MCF 10A (cell line): ENCODE data around the gene GMIP. TPM values are rescaled to one million over a fixed set of nuclear protein-coding genes. Genes with fewer than 3 reads are reported as not detected.
"Not testable (repeated sequence)": the region's sequence is repeated elsewhere in the genome, so short reads cannot be mapped to it uniquely, and the experiment has no call there.

Experiments
- Bru-seq: library from RNA; stranded (reverse); fragments of 400-500 nt; gene quantifications from one replicate; lab custom pipeline; 2021; lab: Mats Ljungman, UMichigan
- BruChase-seq, 2 experiments: library from RNA; stranded (reverse); fragments of 400-500 nt; gene quantifications; one replicate each; lab custom pipeline; 2021; lab: Mats Ljungman, UMichigan
- BruUV-seq: library from RNA; stranded (reverse); fragments of 400-500 nt; replicated peaks from 2 replicates; lab custom pipeline; 2021; lab: Mats Ljungman, UMichigan
- CTCF ChIA-PET: fragments of 300-600 bp; sonication (Branson Sonifier 250); formaldehyde crosslinking; extraction: SDS; loops from one replicate; lab custom pipeline; 2021; ENCODE audit warnings: antibody characterized with exemption, inconsistent platforms; lab: Yijun Ruan, JAX
- POLR2A ChIA-PET: fragments of 300-600, 350-650 bp; sonication (Branson Sonifier 250); formaldehyde crosslinking; extraction: SDS; loops from one replicate; lab custom pipeline; 2020; ENCODE audit warnings: antibody characterized with exemption, inconsistent platforms; lab: Yijun Ruan, JAX
- DNase-seq: peaks from one replicate; pipeline ENCODE4 v3.0.0-alpha.2; 2018; ENCODE audit not compliant: unreplicated experiment
- H3K27ac Mint-ChIP-seq: one replicate; pipeline ENCODE4 v1.8.0; 2022; ENCODE audit warnings: mild to moderate bottlenecking, low read depth, mixed read lengths; ENCODE audit not compliant: unreplicated experiment
- H3K27me3 Mint-ChIP-seq: one replicate; pipeline ENCODE4 v1.8.0; 2022; ENCODE audit warnings: mixed read lengths; ENCODE audit not compliant: insufficient read depth, unreplicated experiment
- H3K36me3 Mint-ChIP-seq: one replicate; pipeline ENCODE4 v1.8.0; 2022; ENCODE audit warnings: mild to moderate bottlenecking, moderate library complexity, mixed read lengths; ENCODE audit not compliant: insufficient read depth, unreplicated experiment
- H3K4me1 Mint-ChIP-seq: one replicate; pipeline ENCODE4 v1.8.0; 2022; ENCODE audit warnings: mixed read lengths; ENCODE audit not compliant: insufficient read depth, unreplicated experiment
- H3K4me3 Mint-ChIP-seq: one replicate; pipeline ENCODE4 v1.8.0; 2022; ENCODE audit warnings: mild to moderate bottlenecking, moderate library complexity, mixed read lengths; ENCODE audit not compliant: unreplicated experiment
- H3K9me3 Mint-ChIP-seq: one replicate; pipeline ENCODE4 v1.8.0; 2022; ENCODE audit warnings: mixed read lengths; ENCODE audit not compliant: unreplicated experiment
- intact Hi-C: fragments of 100-400 bp; cut with micrococcal nuclease; formaldehyde crosslinking; loops from 2 replicates; pipeline ENCODE4 v1.14.1; 2022
- long read RNA-seq: library from polyadenylated mRNA; stranded (forward); transcript quantifications from one replicate; pipeline ENCODE4 v2.0.0, GENCODE V29; 2022
- total RNA-seq: library from RNA; stranded (reverse); gene quantifications from 2 replicates; pipeline ENCODE4 v1.2.3, GENCODE V29; 2022
- TF ChIP-seq, protein P1 (sequence below): fragments of 200-600 bp; IDR thresholded peaks from one replicate; pipeline ENCODE4 v1.8.0; 2022; ENCODE audit warnings: antibody characterized with exemption, mild to moderate bottlenecking; ENCODE audit not compliant: unreplicated experiment

GMIP gene, protein sequence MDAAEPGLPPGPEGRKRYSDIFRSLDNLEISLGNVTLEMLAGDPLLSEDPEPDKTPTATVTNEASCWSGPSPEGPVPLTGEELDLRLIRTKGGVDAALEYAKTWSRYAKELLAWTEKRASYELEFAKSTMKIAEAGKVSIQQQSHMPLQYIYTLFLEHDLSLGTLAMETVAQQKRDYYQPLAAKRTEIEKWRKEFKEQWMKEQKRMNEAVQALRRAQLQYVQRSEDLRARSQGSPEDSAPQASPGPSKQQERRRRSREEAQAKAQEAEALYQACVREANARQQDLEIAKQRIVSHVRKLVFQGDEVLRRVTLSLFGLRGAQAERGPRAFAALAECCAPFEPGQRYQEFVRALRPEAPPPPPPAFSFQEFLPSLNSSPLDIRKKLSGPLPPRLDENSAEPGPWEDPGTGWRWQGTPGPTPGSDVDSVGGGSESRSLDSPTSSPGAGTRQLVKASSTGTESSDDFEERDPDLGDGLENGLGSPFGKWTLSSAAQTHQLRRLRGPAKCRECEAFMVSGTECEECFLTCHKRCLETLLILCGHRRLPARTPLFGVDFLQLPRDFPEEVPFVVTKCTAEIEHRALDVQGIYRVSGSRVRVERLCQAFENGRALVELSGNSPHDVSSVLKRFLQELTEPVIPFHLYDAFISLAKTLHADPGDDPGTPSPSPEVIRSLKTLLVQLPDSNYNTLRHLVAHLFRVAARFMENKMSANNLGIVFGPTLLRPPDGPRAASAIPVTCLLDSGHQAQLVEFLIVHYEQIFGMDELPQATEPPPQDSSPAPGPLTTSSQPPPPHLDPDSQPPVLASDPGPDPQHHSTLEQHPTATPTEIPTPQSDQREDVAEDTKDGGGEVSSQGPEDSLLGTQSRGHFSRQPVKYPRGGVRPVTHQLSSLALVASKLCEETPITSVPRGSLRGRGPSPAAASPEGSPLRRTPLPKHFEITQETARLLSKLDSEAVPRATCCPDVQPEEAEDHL
- 9.1 and 10.1 TPM in 2 replicates for total RNA-seq
- Bru-seq, nascent RNA, result percentile 38 among the genes with signal in this experiment
- percentile 51 among the genes with signal in this experiment for BruChase-seq, experiment 1, labeled RNA remaining after a 6-hour chase
- percentile 44 among the genes with signal in this experiment for BruChase-seq, experiment 2, labeled RNA remaining after a 2-hour chase
- long read RNA-seq, transcript GMIP-201 (21 exons, 3,538 nt), result major isoform, 6 of 25 reads
- long read RNA-seq, partial matches to known transcripts, result 2 of 25 reads
- long read RNA-seq, other reads (novel, unspliced or antisense), result 14 of 25 reads

DNA sequence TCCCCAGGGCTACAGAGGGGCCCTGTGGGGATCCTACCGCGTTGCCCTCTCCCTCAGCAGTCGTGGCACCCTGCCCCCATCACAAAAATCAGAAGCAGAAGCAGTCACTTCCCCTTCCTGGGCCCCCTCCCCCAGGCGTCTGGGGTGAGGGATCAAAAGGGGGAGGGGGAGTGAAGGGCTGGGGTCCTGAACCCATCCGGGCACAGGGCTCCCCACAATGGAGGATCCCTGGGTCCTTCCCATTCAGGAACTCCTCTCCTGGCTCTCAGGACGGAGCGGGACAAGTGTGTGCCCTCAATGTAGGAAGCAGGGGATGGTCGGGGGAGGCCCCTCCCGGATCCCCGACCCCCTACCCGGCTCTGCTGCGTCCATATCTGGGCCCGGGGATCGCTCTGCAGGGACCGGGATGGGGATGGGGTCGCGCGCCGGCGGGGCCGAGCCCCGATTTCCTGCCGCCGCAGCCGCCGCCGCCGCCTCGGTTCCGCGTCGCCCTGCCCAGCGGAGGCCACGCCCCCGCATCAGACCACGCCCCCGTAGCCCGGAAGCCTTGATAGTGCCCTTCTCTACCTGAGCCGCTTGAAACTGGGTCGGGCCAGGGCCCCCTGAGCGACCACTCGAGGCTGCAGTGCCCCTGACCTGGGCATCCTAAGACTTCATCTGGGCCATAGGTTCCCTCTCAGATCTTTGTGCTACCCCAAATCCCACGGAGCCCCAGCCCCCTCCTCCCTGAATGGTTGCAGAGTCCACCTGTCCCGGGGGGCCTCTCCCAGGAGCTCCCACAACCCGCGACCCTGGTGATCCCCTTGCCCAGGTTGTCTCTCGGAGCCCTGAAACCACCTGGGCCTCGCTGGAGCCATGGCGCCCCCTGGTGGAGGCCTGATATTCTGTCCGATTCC lies at the start of gene GMIP:
GMIP (minus strand) TSS at position 500 of the 896 bp plus-strand sequence; CDS start at position 372, 128 bp downstream.
- no TSS peak for BruUV-seq
- peak; percentile 77 for DNase-seq
- CTCF ChIA-PET, result interaction anchor here (0.6 to 2.6 kb wide), 30 partner anchors 9 to 278 kb away, joined by 3 to 107 read pairs (median 5); partner anchors contain the start of genes NDUFA13, YJEFN3 and ZNF101
- Mint-ChIP-seq H3K9me3 (no peaks in the 10 kb centered on the region), H3K4me1 (peaks cover 12% of the 10 kb centered on the region), H3K27me3 (no peaks in the 10 kb centered on the region), H3K4me3 (peak within 1 kb of the TSS; percentile 89), H3K27ac (peak within 1 kb of the TSS; percentile 78), H3K36me3 (peaks cover 12% of the 10 kb centered on the region)
- intact Hi-C loops, result loop anchor here (1.0 to 5.0 kb wide), 3 partner anchors 53 to 111 kb away; no protein-coding TSS in a partner anchor
- POLR2A ChIA-PET, result interaction anchor here (0.7 to 1.2 kb wide), 7 partner anchors 19 to 128 kb away, joined by 3 to 8 read pairs (median 4); partner anchors contain the start of genes TSSK6 and YJEFN3
- TF ChIP-seq, protein P1, sequence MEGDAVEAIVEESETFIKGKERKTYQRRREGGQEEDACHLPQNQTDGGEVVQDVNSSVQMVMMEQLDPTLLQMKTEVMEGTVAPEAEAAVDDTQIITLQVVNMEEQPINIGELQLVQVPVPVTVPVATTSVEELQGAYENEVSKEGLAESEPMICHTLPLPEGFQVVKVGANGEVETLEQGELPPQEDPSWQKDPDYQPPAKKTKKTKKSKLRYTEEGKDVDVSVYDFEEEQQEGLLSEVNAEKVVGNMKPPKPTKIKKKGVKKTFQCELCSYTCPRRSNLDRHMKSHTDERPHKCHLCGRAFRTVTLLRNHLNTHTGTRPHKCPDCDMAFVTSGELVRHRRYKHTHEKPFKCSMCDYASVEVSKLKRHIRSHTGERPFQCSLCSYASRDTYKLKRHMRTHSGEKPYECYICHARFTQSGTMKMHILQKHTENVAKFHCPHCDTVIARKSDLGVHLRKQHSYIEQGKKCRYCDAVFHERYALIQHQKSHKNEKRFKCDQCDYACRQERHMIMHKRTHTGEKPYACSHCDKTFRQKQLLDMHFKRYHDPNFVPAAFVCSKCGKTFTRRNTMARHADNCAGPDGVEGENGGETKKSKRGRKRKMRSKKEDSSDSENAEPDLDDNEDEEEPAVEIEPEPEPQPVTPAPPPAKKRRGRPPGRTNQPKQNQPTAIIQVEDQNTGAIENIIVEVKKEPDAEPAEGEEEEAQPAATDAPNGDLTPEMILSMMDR, result peak; percentile 93

DNA sequence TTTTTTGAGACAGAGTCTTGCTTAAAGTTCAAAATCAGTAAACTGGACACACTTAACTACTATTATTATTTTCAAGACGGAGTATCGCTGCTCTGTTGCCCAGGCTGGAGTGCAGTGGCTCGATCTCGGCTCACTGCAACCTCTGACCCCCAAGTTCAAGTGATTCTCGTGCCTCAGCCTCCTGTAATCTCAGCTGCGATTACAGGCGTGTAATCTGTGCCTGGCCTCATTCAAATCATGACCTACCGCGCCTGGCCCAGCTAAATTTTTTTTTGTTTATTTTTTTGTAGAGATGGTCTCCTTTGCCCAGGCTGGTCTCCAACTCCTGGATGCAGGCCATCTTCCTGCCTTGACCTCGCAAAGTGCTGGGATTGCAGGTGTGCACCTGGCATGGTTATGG lies 48.2 kb upstream of the GMIP start:
- intact Hi-C loops, result no loop called here
- no peaks in the 10 kb centered on the region for H3K4me1 Mint-ChIP-seq
- no peak for DNase-seq
- CTCF ChIA-PET, result no interaction called here
- POLR2A ChIA-PET, result no interaction called here
- no peaks in the 10 kb centered on the region for H3K9me3 Mint-ChIP-seq
- TF ChIP-seq, protein P1, result no peak
- no peak overlapping the region for H3K4me3 Mint-ChIP-seq
- no peaks in the 10 kb centered on the region for H3K27me3 Mint-ChIP-seq
- H3K27ac Mint-ChIP-seq, result no peak overlapping the region
- no peaks in the 10 kb centered on the region for H3K36me3 Mint-ChIP-seq
- no TSS peak for BruUV-seq

DNA sequence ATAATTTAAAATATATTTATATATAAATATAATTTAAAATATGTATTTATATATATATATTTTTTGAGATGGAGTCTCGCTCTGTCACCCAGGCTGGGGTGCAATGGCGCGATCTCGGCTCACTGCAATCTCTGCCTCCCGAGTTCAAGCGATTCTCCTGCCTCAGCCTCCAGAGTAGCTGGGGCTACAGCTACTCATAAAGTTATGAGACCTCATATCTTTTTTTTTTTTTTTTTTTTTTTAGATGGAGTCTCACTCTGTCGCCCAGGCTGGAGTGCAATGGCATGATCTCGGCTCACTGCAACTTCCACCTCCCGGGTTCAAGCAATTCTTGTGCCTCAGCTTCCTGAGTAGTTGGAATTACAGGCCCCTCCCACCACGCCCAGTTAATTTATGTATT lies 45.6 kb upstream of the GMIP start:
- H3K36me3 Mint-ChIP-seq, DNase-seq, H3K9me3 Mint-ChIP-seq, H3K27ac Mint-ChIP-seq, H3K4me3 Mint-ChIP-seq, intact Hi-C loops, POLR2A ChIA-PET, H3K27me3 Mint-ChIP-seq, H3K4me1 Mint-ChIP-seq, BruUV-seq: not testable (repeated sequence)
- CTCF ChIA-PET, result interaction anchor here (0.5 kb wide), 1 partner anchor 46 kb away, joined by 3 read pairs; no protein-coding TSS in a partner anchor
